HPDE6-E6E7 (cell line): ENCODE results near the gene PCDHGA4.
"Not testable (repeated sequence)": the region's sequence is repeated elsewhere in the genome, so short reads cannot be mapped to it uniquely, and the experiment has no call there.

Source experiments
- DNase-seq: peaks from one replicate; pipeline ENCODE4 v3.0.0; 2011; ENCODE audit warnings: missing footprints; ENCODE audit errors: extremely low spot score

PCDHGA4 gene

GRCh38 chr5:141384471-141385267 lies 29.8 kb downstream of the PCDHGA4 start:
- no peak for DNase-seq

DNA sequence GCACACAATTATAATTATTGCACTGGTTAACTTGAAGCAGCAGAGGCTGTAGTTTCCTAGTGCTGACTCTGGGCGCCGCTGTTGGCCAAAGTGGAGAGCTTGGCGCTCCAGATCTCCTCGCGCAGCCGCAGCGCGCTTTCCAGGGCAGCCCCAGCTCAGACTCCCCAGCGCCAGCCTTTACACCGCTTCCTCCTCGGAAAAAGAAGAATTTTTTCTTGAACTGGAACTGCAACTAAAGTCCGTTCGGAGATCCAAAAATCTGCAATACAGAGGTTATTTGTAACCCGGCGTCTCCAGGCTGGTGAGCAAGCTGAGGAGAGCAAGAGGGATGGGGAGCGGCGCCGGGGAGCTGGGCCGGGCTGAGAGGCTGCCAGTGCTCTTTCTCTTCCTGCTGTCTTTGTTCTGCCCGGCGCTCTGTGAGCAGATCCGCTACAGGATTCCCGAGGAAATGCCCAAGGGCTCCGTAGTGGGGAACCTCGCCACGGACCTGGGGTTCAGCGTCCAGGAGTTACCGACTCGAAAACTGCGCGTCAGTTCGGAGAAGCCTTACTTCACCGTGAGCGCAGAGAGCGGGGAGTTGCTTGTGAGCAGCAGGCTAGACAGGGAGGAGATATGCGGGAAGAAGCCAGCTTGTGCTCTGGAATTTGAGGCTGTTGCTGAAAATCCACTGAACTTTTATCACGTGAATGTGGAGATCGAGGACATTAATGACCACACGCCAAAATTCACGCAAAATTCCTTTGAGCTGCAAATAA lies 32.9 kb downstream of the PCDHGA4 start, which contains the start of gene PCDHGB4:
Gene PCDHGB4 (plus strand): TSS at position 142 of the 755 bp plus-strand sequence. CDS start 187 bp downstream, at position 329.
- DNase-seq: not testable (repeated sequence)

DNA sequence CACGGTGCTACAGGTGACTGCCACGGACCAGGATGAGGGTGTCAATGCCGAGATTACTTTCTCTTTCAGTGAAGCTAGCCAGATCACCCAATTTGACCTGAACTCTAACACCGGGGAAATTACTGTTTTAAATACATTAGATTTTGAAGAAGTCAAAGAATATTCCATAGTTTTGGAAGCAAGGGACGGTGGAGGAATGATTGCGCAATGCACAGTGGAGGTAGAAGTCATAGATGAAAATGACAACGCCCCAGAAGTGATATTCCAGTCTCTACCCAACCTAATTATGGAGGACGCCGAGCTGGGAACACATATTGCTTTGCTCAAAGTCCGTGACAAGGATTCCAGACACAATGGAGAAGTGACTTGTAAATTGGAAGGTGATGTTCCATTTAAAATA lies 33.8 kb downstream of the PCDHGA4 start:
- DNase-seq: no peak

- DNase-seq: no peak
Measured at GRCh38 chr5:141389153-141390042, 34.6 kb downstream of the PCDHGA4 start.

DNA sequence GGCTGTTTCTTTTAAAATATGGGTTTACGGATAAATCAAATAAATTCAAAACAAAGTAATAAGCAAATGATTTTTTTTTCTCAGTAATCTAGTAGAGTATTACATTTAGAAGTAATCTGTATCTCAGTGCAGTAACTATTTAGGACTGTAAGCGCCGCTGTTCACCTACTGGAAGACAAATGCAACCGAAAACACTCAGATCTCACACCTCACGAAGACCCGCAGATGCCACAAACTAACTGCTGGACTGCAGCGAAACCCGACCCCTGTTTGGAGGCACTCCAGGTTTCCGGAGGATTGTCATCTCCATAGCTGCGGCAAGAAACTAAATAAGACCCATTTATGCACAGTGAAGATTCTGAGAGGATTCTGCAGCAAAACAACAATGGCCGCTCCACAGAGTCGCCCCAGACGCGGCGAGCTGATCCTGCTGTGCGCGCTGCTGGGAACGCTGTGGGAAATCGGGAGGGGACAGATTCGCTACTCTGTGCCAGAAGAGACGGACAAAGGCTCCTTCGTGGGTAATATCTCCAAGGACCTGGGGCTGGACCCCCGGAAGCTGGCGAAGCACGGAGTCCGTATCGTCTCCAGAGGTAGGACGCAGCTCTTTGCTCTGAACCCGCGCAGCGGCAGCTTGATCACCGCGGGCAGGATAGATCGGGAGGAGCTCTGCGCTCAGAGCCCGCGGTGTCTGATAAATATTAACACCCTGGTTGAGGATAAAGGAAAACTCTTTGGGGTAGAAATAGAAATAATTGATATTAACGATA lies 37.8 kb downstream of the PCDHGA4 start, which contains the start of gene PCDHGA8:
Gene PCDHGA8 (plus strand): TSS at position 205 of the 770 bp plus-strand sequence. CDS start 181 bp downstream, at position 386.
- no peak for DNase-seq

GRCh38 chr5:141393267-141393666 lies 38.4 kb downstream of the PCDHGA4 start:
- DNase-seq: no peak

GRCh38 chr5:141394401-141395187 lies 39.8 kb downstream of the PCDHGA4 start:
- DNase-seq: not testable (repeated sequence)

DNA sequence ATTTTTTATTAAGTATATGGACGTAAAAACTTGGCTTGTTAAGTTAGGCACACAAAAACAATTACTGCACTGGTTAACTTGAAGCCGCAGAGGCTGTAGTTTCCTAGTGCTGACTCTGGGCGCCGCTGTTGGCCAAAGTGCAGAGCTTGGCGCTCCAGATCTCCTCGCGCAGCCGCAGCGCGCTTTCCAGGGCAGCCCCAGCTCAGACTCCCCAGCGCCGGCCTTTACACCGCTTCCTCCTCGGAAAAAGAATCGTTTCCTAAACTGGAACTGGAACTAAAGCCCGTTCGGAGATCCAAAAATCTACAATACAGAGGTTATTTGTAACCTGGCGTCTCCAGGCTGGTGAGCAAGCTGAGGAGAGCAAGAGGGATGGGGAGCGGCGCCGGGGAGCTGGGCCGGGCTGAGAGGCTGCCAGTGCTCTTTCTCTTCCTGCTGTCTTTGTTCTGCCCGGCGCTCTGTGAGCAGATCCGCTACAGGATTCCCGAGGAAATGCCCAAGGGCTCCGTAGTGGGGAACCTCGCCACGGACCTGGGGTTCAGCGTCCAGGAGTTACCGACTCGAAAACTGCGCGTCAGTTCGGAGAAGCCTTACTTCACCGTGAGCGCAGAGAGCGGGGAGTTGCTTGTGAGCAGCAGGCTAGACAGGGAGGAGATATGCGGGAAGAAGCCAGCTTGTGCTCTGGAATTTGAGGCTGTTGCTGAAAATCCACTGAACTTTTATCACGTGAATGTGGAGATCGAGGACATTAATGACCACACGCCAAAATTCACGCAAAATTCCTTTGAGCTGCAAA lies 43.1 kb downstream of the PCDHGA4 start, which contains the start of gene PCDHGB5:
Gene PCDHGB5 (plus strand): TSS at position 192 of the 796 bp plus-strand sequence. CDS start 181 bp downstream, at position 373.
- DNase-seq: not testable (repeated sequence)

- no peak for DNase-seq
Measured at GRCh38 chr5:141398608-141399007, 43.8 kb downstream of the PCDHGA4 start.

- DNase-seq: no peak
Measured at GRCh38 chr5:141399555-141400258, 44.9 kb downstream of the PCDHGA4 start.

DNA sequence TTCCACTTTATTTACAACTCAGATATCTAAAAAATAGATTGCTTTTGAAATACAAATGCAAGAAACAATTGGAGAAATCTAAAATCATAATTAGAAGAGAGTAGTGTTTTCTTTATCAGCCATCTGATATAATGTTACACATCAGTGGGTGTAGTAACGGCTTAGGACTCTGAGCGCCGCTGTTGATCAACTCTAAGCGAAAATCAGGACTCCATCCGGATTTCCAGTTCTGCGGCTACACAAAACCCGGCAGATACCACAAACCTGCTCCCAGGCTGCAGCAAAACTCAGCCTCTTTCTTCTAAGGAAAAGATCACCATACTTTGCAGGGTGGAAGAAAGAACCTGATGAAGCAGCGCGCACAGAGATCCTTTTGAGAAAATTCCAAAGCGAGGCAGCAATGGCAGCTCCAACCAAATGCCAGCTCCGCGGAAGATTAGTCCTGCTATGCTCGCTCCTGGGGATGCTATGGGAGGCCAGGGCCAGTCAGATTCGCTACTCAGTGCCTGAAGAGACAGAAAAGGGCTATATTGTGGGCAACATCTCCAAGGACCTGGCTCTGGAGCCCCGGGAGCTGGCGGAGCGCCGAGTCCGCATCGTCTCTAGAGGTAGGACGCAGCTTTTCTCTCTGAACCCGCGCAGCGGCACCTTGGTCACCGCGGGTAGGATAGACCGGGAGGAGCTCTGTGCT lies 47.9 kb downstream of the PCDHGA4 start, which contains the start of gene PCDHGA9:
Gene PCDHGA9 (plus strand): TSS at position 226 of the 691 bp plus-strand sequence. CDS start 175 bp downstream, at position 401.
- DNase-seq: peak; percentile 17

DNA sequence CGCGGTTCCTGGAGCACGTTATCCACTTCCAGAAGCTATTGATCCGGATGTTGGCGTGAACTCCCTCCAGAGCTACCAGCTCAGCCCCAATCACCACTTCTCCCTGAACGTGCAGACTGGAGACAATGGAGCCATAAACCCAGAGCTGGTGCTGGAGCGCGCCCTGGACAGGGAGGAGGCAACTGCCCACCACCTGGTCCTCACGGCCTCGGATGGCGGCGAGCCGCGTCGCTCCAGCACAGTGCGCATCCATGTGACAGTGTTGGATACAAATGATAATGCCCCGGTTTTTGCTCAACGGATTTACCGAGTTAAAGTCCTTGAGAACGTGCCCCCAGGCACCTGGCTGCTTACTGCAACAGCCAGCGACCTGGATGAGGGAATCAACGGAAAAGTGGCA lies 48.6 kb downstream of the PCDHGA4 start:
- no peak for DNase-seq
